Upper lobe of left lung (tissue), 4 donors: Measurements from ENCODE around the gene IRF2BP1.
"Not testable (repeated sequence)": the region's sequence is repeated elsewhere in the genome, so short reads cannot be mapped to it uniquely, and the experiment has no call there.

Experiments used
- POLR2AphosphoS5 ChIP-seq, 2 donors: sonication (generic); formaldehyde crosslinking; IDR thresholded peaks; one replicate each; pipeline ENCODE4 v1.5.1; 2017; ENCODE audit warnings: antibody characterized with exemption in 2 of 2
- TF ChIP-seq, protein P1 (sequence below), 6 experiments: fragments of 450-650 bp in 4 of 6; fragments of 200-600 bp in 2 of 6; sonication (generic) in 2 of 6; IDR thresholded peaks; one replicate each; pipeline ENCODE4 v1.5.1; 2016 to 2019; ENCODE audit warnings: antibody characterized with exemption in 6 of 6

DNA sequence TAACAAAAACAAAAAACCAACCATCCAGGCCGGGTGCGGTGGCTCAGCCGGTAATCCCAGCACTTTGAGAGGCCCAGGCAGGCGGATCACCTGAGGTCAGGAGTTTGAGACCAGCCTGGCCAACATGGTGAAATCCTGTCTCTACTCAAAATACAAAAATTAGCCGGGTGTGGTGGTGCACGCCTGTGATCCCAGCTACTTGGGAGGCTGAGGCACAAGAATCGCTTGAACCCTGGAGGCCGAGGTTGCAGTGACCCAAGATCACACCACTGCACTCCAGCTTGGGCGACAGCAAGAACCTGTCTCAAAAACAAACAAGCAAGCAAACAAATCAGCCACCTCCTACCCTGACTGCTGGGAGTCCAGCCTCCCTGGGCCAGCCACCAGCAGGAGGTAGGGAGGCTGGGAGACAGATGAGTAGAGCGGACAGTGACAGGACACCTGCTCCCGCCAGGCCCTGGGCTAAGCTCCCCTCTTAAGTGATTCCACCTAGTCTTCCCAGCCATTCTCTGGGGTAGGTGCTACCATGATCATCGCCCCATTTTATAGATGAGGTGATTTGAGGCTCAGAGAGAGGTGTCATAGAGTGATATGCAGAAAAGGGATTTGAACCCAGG is 10.2 kb upstream of the IRF2BP1 start:
- not testable (repeated sequence) for TF ChIP-seq POLR2AphosphoS5 (IDR thresholded peaks at IDR 0.05)
- TF ChIP-seq, protein P1, sequence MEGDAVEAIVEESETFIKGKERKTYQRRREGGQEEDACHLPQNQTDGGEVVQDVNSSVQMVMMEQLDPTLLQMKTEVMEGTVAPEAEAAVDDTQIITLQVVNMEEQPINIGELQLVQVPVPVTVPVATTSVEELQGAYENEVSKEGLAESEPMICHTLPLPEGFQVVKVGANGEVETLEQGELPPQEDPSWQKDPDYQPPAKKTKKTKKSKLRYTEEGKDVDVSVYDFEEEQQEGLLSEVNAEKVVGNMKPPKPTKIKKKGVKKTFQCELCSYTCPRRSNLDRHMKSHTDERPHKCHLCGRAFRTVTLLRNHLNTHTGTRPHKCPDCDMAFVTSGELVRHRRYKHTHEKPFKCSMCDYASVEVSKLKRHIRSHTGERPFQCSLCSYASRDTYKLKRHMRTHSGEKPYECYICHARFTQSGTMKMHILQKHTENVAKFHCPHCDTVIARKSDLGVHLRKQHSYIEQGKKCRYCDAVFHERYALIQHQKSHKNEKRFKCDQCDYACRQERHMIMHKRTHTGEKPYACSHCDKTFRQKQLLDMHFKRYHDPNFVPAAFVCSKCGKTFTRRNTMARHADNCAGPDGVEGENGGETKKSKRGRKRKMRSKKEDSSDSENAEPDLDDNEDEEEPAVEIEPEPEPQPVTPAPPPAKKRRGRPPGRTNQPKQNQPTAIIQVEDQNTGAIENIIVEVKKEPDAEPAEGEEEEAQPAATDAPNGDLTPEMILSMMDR (IDR thresholded peaks at IDR 0.05): not testable (repeated sequence)
